Adrenal gland (tissue), 12 donors: ENCODE data around the gene ZNF511. TPM values are rescaled to one million over a fixed set of nuclear protein-coding genes. Genes with fewer than 3 reads are reported as not detected.
A peak's percentile ranks its signal among the peaks of the same experiment; 100 is the strongest.

Experiments
- DNase-seq, 7 donors: peaks; one replicate each; pipeline ENCODE4 v3.0.0-alpha.2; 2019 to 2020
- H3K27ac ChIP-seq, 5 donors: fragments of 200-600 bp; sonication (generic) in 4 of 5; 1 replicate in 3 of 5; 2 replicates in 2 of 5; pipeline versions ENCODE4 v1.5.1 to v1.8.0; 2016 to 2020; ENCODE audit warnings: mild to moderate bottlenecking in 1 of 5
- H3K27me3 ChIP-seq: fragments of 200-600 bp; 2 replicates; pipeline ENCODE4 v1.8.0; 2021
- H3K36me3 ChIP-seq, 2 donors: fragments of 200-600 bp; replicated peaks in 1 of 2; 1 replicate in 1 of 2; 2 replicates in 1 of 2; pipeline versions ENCODE4 v1.5.1 to v1.8.0; 2018 to 2022
- H3K4me1 ChIP-seq, 2 donors: fragments of 200-600 bp; replicated peaks in 1 of 2; 1 replicate in 1 of 2; 2 replicates in 1 of 2; pipeline versions ENCODE4 v1.5.1 to v1.8.0; 2018 to 2021
- H3K4me3 ChIP-seq, 4 donors: fragments of 200-600 bp; sonication (generic) in 3 of 4; one replicate each; pipeline ENCODE4 v1.5.1; 2016 to 2018
- H3K9me3 ChIP-seq, 3 donors: fragments of 200-600 bp; sonication (generic) in 1 of 3; replicated peaks in 1 of 3; 1 replicate in 2 of 3; 2 replicates in 1 of 3; pipeline versions ENCODE4 v1.5.1 to v1.8.0; 2016 to 2021
- POLR2A ChIP-seq, 2 donors: fragments of 450-650 bp; IDR thresholded peaks; one replicate each; pipeline ENCODE4 v1.6.1; 2017; ENCODE audit warnings: antibody characterized with exemption in 2 of 2, mild to moderate bottlenecking in 2 of 2, moderate library complexity in 1 of 2
- WGBS, 4 donors: extraction: QIAGEN DNeasy Blood & Tissue Kit in 2 of 4; methylation state at CpG; one replicate each; pipeline versions ENCODE4 v1.1.5 to v1.1.7; 2013 to 2017; 5-methylcytosine and 5-hydroxymethylcytosine counted together
- intact Hi-C, 2 donors: fragments of 100-400 bp; cut with DNase I; formaldehyde crosslinking; loops; one replicate each; pipeline versions ENCODE4 v1.14.1 to v1.15.0; 2022 to 2023
- polyA plus RNA-seq, 3 donors: library from polyadenylated mRNA; stranded (reverse); fragments of 200-250 nt in 2 of 3; fragments of 350-450 nt in 1 of 3; fragmentation: Illumina TruSeq in 1 of 3; extraction: RNeasy Lipid Tissue Mini Kit (QIAGEN cat#74804) in 1 of 3; gene quantifications; one replicate each; pipeline ENCODE4 v1.2.3, GENCODE V29; 2013 to 2014
- total RNA-seq, 9 donors: library from RNA; depleted of rRNA in 4 of 9; stranded (reverse); fragments of >200 nt in 4 of 9; fragments of 120-200 nt in 1 of 9; fragmentation: NEBNext Ultra II Directional in 1 of 9; extraction: Animal tissue kit (Norgen Biotek cat#: 25700) in 1 of 9; gene quantifications; one replicate each; pipeline versions ENCODE4 v1.1.0 to v1.2.4, GENCODE V29; 2013 to 2023
- TF ChIP-seq, protein P1 (sequence below), 6 experiments: fragments of 450-650 bp in 4 of 6; fragments of 200-600 bp in 2 of 6; sonication (generic) in 1 of 6; IDR thresholded peaks; 1 replicate in 5 of 6; 2 replicates in 1 of 6; pipeline versions ENCODE4 v1.5.1 to v1.8.0; 2016 to 2021; ENCODE audit warnings: antibody characterized with exemption in 6 of 6, mild to moderate bottlenecking in 2 of 6, moderate library complexity in 1 of 6
- donor health status: healthy with polysubstance abuse.
- donor health status: Bipolar disorder and iron deficiency.
- donor health status: DM: yes; HTN: yes; CAD: no.
- donor health status: DM: no; HTN: no; CAD: no.
- donor health status: DM: no; HTN: no; CAD: no.
- donor health status: DM: yes; HTN: yes; CAD: no.

ZNF511 gene
- total and polyA plus RNA-seq, 12 donors: 19.6 to 146 (median 39.9) TPM

DNA sequence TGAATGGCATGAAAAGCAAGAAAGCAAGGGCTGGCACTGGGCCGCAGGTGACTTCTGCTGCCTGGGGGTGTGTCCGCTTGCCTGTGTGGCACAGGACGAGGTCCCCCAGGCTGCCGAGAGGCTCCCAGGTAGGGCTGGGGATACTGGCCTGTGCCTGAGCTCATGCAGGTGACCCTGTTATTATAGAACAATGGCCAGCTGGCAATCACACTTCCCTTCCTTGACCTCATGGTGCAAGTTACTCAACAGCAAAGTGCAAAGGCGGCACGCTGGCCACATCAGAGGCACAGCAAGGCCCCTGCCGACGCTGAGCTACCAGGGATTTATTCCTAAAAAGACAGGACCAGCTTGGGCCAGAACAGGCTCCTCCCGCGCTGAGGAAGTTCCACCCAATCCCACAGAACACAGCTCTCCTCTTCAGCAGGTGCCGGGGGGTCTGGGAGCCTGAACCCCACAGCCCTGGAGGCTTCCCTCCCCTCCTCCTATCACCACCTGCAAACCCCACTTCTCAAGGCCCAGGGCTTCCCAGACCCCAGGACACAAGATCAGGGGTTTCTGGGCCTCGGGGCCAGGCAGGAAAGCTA is 30.6 kb upstream of the ZNF511 start:
- DNase-seq: peak in 5 of 7 donors; percentile 45 to 78 (median 66)
- Histone ChIP-seq H3K27me3 (no peaks in the 10 kb centered on the region), H3K9me3 (no peaks in the 10 kb centered on the region), H3K4me1 (peaks cover 0 to 26% of the 10 kb centered on the region in 2 donors), H3K4me3 (no peak overlapping the region), H3K36me3 (peaks cover 0 to 32% of the 10 kb centered on the region in 2 donors), H3K27ac (peak overlapping the region in 2 of 5 donors; percentile 49 to 57)
- TF ChIP-seq, protein P1, sequence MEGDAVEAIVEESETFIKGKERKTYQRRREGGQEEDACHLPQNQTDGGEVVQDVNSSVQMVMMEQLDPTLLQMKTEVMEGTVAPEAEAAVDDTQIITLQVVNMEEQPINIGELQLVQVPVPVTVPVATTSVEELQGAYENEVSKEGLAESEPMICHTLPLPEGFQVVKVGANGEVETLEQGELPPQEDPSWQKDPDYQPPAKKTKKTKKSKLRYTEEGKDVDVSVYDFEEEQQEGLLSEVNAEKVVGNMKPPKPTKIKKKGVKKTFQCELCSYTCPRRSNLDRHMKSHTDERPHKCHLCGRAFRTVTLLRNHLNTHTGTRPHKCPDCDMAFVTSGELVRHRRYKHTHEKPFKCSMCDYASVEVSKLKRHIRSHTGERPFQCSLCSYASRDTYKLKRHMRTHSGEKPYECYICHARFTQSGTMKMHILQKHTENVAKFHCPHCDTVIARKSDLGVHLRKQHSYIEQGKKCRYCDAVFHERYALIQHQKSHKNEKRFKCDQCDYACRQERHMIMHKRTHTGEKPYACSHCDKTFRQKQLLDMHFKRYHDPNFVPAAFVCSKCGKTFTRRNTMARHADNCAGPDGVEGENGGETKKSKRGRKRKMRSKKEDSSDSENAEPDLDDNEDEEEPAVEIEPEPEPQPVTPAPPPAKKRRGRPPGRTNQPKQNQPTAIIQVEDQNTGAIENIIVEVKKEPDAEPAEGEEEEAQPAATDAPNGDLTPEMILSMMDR (IDR thresholded peaks at IDR 0.05): no peak
- no peak for TF ChIP-seq POLR2A (IDR thresholded peaks at IDR 0.05)
- intact Hi-C loops: no loop called here
- 39 to 54% (median 48%) methylated on average over 5 to 12 of the region's 12 CpGs for WGBS, 4 donors

DNA sequence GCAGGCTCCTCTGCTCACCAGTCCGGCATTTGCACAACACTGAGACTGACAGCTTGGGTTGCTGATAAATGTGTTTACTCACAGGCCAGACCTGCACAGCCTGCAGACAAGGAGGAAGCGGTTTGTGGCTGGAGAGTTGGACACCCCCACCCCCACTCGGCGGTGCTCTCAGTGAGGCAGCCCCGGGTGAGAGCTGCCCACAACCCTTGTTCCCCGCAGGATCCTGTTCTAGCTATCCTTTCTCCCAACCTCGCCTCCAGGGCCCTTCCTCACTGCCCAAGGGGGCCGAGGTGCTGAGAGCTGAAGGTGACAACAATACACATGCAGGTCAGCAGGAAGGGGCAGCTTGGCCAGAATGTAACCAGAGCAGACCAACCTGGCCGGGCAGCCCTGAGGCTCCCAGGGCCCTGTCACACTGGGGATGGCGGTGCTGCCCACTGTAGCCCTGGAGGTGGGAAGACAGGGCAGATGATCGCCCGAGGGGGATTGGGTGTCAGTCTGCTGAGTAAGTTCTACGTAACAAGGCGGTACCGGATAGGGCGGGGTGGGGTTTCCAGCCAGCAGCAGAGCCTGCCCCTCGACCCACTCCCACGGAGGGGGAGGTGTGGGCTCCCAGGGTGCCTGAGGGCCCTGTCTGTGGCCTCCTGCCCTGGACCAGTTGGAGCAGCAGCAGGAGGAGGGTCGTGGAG is 30.0 kb upstream of the ZNF511 start:
- intact Hi-C loops: no loop called here
- TF ChIP-seq, protein P1 (IDR thresholded peaks at IDR 0.05): no peak
- TF ChIP-seq POLR2A (IDR thresholded peaks at IDR 0.05): no peak
- Histone ChIP-seq H3K36me3 (peaks cover 0 to 39% of the 10 kb centered on the region in 2 donors), H3K4me1 (peaks cover 0 to 26% of the 10 kb centered on the region in 2 donors), H3K27ac (peak overlapping the region in 2 of 5 donors; percentile 49 to 57), H3K27me3 (no peaks in the 10 kb centered on the region), H3K4me3 (no peak overlapping the region), H3K9me3 (no peaks in the 10 kb centered on the region)
- peak in 6 of 7 donors; percentile 47 to 86 (median 56) for DNase-seq
- 57 to 82% (median 65%) methylated on average over 11 to 19 of the region's 19 CpGs for WGBS, 4 donors

DNA sequence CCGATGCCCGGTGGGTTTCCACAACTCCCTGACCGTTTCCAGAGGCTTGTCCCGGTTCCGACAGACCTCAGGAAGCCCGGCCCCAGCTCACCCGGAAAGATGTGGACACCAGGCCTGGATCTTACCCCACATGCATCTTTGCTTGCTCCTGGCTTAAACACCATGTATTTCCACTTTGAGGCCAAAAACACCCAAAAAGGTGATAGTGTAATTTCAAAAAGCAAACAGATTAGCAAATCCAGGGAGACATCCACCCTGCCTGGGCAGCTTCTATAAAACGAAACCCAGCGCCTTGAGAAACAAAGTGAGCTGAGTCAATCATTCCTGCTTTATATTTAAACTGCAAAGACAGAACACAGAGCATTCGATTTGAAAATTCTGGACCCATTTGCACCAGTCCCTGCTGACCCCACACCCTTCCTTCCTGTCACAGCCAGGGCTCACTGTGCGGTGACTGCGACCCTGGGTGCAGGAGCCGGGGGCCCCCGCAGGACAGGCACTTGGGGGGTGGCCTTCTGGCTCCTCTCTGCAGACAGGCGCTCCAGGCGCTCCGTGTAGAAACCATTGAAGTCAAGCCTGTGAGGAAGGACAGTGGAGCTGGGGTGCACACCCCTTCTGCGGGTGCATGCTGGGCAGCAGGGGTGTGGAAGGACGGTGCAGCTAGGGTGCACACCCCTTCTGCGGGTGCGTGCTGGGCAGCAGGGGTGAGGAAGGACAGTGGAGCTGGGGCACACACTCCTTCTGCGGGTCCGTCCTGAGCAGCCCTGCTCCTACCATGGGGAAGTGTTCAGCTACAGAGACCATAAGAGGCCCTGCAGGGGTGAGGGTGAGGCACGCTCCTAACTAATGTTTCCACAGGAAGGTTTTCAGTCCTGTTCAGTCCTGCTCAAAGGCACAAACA is 29.1 kb upstream of the ZNF511 start:
- 74 to 88% (median 82%) methylated on average over 15 to 24 of the region's 24 CpGs for WGBS, 4 donors
- intact Hi-C loops: no loop called here
- H3K27ac ChIP-seq: peak overlapping the region in 2 of 5 donors; percentile 49 to 57
- H3K36me3 ChIP-seq: peaks cover 0 to 47% of the 10 kb centered on the region in 2 donors
- peaks cover 0 to 26% of the 10 kb centered on the region in 2 donors for H3K4me1 ChIP-seq
- H3K27me3 ChIP-seq: no peaks in the 10 kb centered on the region
- no peak overlapping the region for H3K4me3 ChIP-seq
- DNase-seq: no peak
- no peaks in the 10 kb centered on the region for H3K9me3 ChIP-seq
- TF ChIP-seq, protein P1 (IDR thresholded peaks at IDR 0.05): no peak
- no peak for TF ChIP-seq POLR2A (IDR thresholded peaks at IDR 0.05)
